Lower lobe of right lung (tissue), 2 donors: ENCODE measurements around the gene FAM110C. TPM values are rescaled to one million over a fixed set of nuclear protein-coding genes. Genes with fewer than 3 reads are reported as not detected.
A peak's percentile ranks its signal among the peaks of the same experiment; 100 is the strongest.
"Not testable (repeated sequence)": the region's sequence is repeated elsewhere in the genome, so short reads cannot be mapped to it uniquely, and the experiment has no call there.

ENCODE experiments used
- ATAC-seq, 2 donors: fragments of 200-7000 bp; cut with Tn5 transposase; one replicate each; pipeline ENCODE4 v1.9.1; 2020 to 2022; ENCODE audit warnings: mild to moderate bottlenecking in 2 of 2, moderate library complexity in 2 of 2
- DNase-seq: peaks from one replicate; pipeline ENCODE4 v3.0.0-alpha.2; 2020
- H3K27ac ChIP-seq: fragments of 200-600 bp; one replicate; pipeline ENCODE4 v1.8.0; 2022
- H3K27me3 ChIP-seq: fragments of 200-600 bp; one replicate; pipeline ENCODE4 v1.8.0; 2022; ENCODE audit warnings: low read depth
- H3K36me3 ChIP-seq: fragments of 200-600 bp; one replicate; pipeline ENCODE4 v1.8.0; 2022; ENCODE audit warnings: mild to moderate bottlenecking
- H3K4me1 ChIP-seq: fragments of 200-600 bp; one replicate; pipeline ENCODE4 v1.8.0; 2022
- H3K4me3 ChIP-seq: fragments of 200-600 bp; one replicate; pipeline ENCODE4 v1.8.0; 2022; ENCODE audit warnings: mild to moderate bottlenecking
- H3K9me3 ChIP-seq: fragments of 200-600 bp; one replicate; pipeline ENCODE4 v1.8.0; 2022
- CTCF ChIP-seq: fragments of 200-600 bp; IDR thresholded peaks from one replicate; pipeline ENCODE4 v1.8.0; 2022; ENCODE audit warnings: antibody characterized with exemption, mild to moderate bottlenecking
- intact Hi-C: fragments of 100-400 bp; cut with DNase I; formaldehyde crosslinking; loops from one replicate; pipeline ENCODE4 v1.11.0; 2022
- total RNA-seq: library from RNA; stranded (reverse); fragmentation: NEBNext Ultra II Directional; extraction: Animal tissue kit (Norgen Biotek cat#: 25700); gene quantifications from one replicate; pipeline ENCODE4 v1.2.1, GENCODE V29; 2021
- donor health status: DM: no; HTN: yes; CAD: no; lungs with severe emphysema.

Gene FAM110C
- total RNA-seq, 1 donor from 2014 or later = 3.6 TPM

- Histone ChIP-seq H3K9me3 (no peaks in the 10 kb centered on the region), H3K27ac (no peak overlapping the region), H3K4me1 (no peaks in the 10 kb centered on the region), H3K36me3 (no peaks in the 10 kb centered on the region), H3K27me3 (no peaks in the 10 kb centered on the region), H3K4me3 (no peak overlapping the region)
- ATAC-seq (no peak), DNase-seq (no peak)
- no peak for TF ChIP-seq CTCF
- intact Hi-C loops = no loop called here
Measured at GRCh38 chr2:80971-81736, 34.8 kb upstream of the FAM110C start.

- no peaks in the 10 kb centered on the region for H3K9me3 ChIP-seq
- H3K4me1 ChIP-seq = no peaks in the 10 kb centered on the region
- no peaks in the 10 kb centered on the region for H3K27me3 ChIP-seq
- no peak overlapping the region for H3K4me3 ChIP-seq
- DNase-seq (no peak), ATAC-seq (no peak)
- TF ChIP-seq CTCF = no peak
- no peaks in the 10 kb centered on the region for H3K36me3 ChIP-seq
- intact Hi-C loops = no loop called here
- H3K27ac ChIP-seq = no peak overlapping the region
Measured at GRCh38 chr2:80378-80777, 34.1 kb upstream of the FAM110C start.

GRCh38 chr2:71309-72035 is 25.2 kb upstream of the FAM110C start:
- Histone ChIP-seq H3K4me1 (no peaks in the 10 kb centered on the region), H3K4me3 (no peak overlapping the region), H3K36me3 (no peaks in the 10 kb centered on the region), H3K27ac (no peak overlapping the region), H3K27me3 (peaks cover 1% of the 10 kb centered on the region), H3K9me3 (no peaks in the 10 kb centered on the region)
- TF ChIP-seq CTCF = no peak
- DNase-seq (no peak), ATAC-seq (no peak)
- intact Hi-C loops = no loop called here

GRCh38 chr2:69366-70344 is 23.4 kb upstream of the FAM110C start:
- Histone ChIP-seq H3K27me3 (peaks cover 7% of the 10 kb centered on the region), H3K9me3 (no peaks in the 10 kb centered on the region), H3K27ac (no peak overlapping the region), H3K4me3 (no peak overlapping the region), H3K4me1 (no peaks in the 10 kb centered on the region), H3K36me3 (no peaks in the 10 kb centered on the region)
- ATAC-seq (peak in 1 of 2 donors; percentile 61), DNase-seq (no peak)
- TF ChIP-seq CTCF = no peak
- intact Hi-C loops = no loop called here

GRCh38 chr2:68637-69036 is 22.3 kb upstream of the FAM110C start:
- intact Hi-C loops, H3K9me3 ChIP-seq, H3K36me3 ChIP-seq: not testable (repeated sequence)

More at GRCh38 chr2:68637-69036, 22.3 kb upstream of the FAM110C start:
- H3K4me3 ChIP-seq, DNase-seq, H3K4me1 ChIP-seq, ATAC-seq, H3K27ac ChIP-seq, H3K27me3 ChIP-seq: not testable (repeated sequence)
